ENCODE data around the gene HNRNPU.
"Not testable (repeated sequence)": the region's sequence is repeated elsewhere in the genome, so short reads cannot be mapped to it uniquely, and the experiment has no call there.

HNRNPU gene

GRCh38 chr1:244836135-244836521 lies 28.2 kb downstream of the HNRNPU start:
- Mint-ChIP-seq H3K27me3 (no peaks in the 10 kb centered on the region), H3K27ac (peak overlapping the region; percentile 96)

GRCh38 chr1:244835276-244836134 lies 28.8 kb downstream of the HNRNPU start, which contains the start of gene COX20:
Gene COX20, plus strand, starts transcription at chr1:244835658. Its CDS starts 57 bp downstream, at chr1:244835715.
- peak within 1 kb of the TSS; percentile 99 for H3K4me3 Mint-ChIP-seq
- H3K4me1 Mint-ChIP-seq = peaks cover 55% of the 10 kb centered on the region
- no peaks in the 10 kb centered on the region for H3K9me3 Mint-ChIP-seq
- peak within 1 kb of the TSS; percentile 96 for H3K27ac Mint-ChIP-seq
- H3K27me3 Mint-ChIP-seq = no peaks in the 10 kb centered on the region
- H3K36me3 Mint-ChIP-seq = peaks cover 30% of the 10 kb centered on the region
- ATAC-seq = peak; percentile 89

More at GRCh38 chr1:244836135-244836521, 28.2 kb downstream of the HNRNPU start:
- no peak for ATAC-seq
- Mint-ChIP-seq H3K9me3 (no peaks in the 10 kb centered on the region), H3K4me3 (peak overlapping the region; percentile 99), H3K36me3 (peaks cover 35% of the 10 kb centered on the region), H3K4me1 (peaks cover 61% of the 10 kb centered on the region)

GRCh38 chr1:244834543-244835275 lies 29.6 kb downstream of the HNRNPU start:
- H3K4me3 Mint-ChIP-seq = peak overlapping the region; percentile 99
- H3K27me3 Mint-ChIP-seq = no peaks in the 10 kb centered on the region
- peaks cover 29% of the 10 kb centered on the region for H3K36me3 Mint-ChIP-seq
- peak; percentile 91 for ATAC-seq
- peak overlapping the region; percentile 96 for H3K27ac Mint-ChIP-seq
- peaks cover 53% of the 10 kb centered on the region for H3K4me1 Mint-ChIP-seq
- H3K9me3 Mint-ChIP-seq = no peaks in the 10 kb centered on the region

- Mint-ChIP-seq H3K36me3 (peaks cover 22% of the 10 kb centered on the region), H3K9me3 (no peaks in the 10 kb centered on the region), H3K27me3 (no peaks in the 10 kb centered on the region), H3K27ac (peak overlapping the region; percentile 96), H3K4me3 (peak overlapping the region; percentile 99), H3K4me1 (peaks cover 45% of the 10 kb centered on the region)
- ATAC-seq = peak; percentile 9
Measured at GRCh38 chr1:244833734-244834542, 30.4 kb downstream of the HNRNPU start.

- Mint-ChIP-seq H3K27ac (peak overlapping the region; percentile 96), H3K36me3 (peaks cover 15% of the 10 kb centered on the region), H3K4me1 (peaks cover 38% of the 10 kb centered on the region), H3K4me3 (peak overlapping the region; percentile 5)
- not testable (repeated sequence) for H3K27me3 Mint-ChIP-seq, H3K9me3 Mint-ChIP-seq, ATAC-seq
Measured at GRCh38 chr1:244833260-244833659, 31.1 kb downstream of the HNRNPU start.

GRCh38 chr1:244830639-244831038 lies 33.7 kb downstream of the HNRNPU start:
- no peak overlapping the region for H3K4me3 Mint-ChIP-seq
- H3K27ac Mint-ChIP-seq = no peak overlapping the region
- H3K9me3 Mint-ChIP-seq = no peaks in the 10 kb centered on the region
- H3K27me3 Mint-ChIP-seq = no peaks in the 10 kb centered on the region
- peaks cover 14% of the 10 kb centered on the region for H3K4me1 Mint-ChIP-seq
- ATAC-seq = no peak
- peaks cover 7% of the 10 kb centered on the region for H3K36me3 Mint-ChIP-seq

- Mint-ChIP-seq H3K4me3 (no peak overlapping the region), H3K27me3 (no peaks in the 10 kb centered on the region), H3K9me3 (no peaks in the 10 kb centered on the region), H3K4me1 (peaks cover 6% of the 10 kb centered on the region), H3K27ac (no peak overlapping the region), H3K36me3 (peaks cover 7% of the 10 kb centered on the region)
- ATAC-seq = no peak
Measured at GRCh38 chr1:244826712-244827111, 37.6 kb downstream of the HNRNPU start.

GRCh38 chr1:244822878-244823277 lies 41.5 kb downstream of the HNRNPU start:
- H3K9me3 Mint-ChIP-seq = no peaks in the 10 kb centered on the region
- H3K36me3 Mint-ChIP-seq = no peaks in the 10 kb centered on the region
- H3K27ac Mint-ChIP-seq = no peak overlapping the region
- no peak overlapping the region for H3K4me3 Mint-ChIP-seq
- no peaks in the 10 kb centered on the region for H3K27me3 Mint-ChIP-seq
- ATAC-seq = no peak
- H3K4me1 Mint-ChIP-seq = peaks cover 4% of the 10 kb centered on the region

- Mint-ChIP-seq H3K36me3 (no peaks in the 10 kb centered on the region), H3K27me3 (no peaks in the 10 kb centered on the region), H3K9me3 (no peaks in the 10 kb centered on the region), H3K4me3 (no peak overlapping the region), H3K27ac (no peak overlapping the region), H3K4me1 (peaks cover 22% of the 10 kb centered on the region)
- no peak for ATAC-seq
Measured at GRCh38 chr1:244821134-244821533, 43.2 kb downstream of the HNRNPU start.

- no peak for ATAC-seq
- Mint-ChIP-seq H3K36me3 (no peaks in the 10 kb centered on the region), H3K27ac (no peak overlapping the region), H3K4me1 (peaks cover 32% of the 10 kb centered on the region), H3K9me3 (no peaks in the 10 kb centered on the region), H3K4me3 (no peak overlapping the region), H3K27me3 (no peaks in the 10 kb centered on the region)
Measured at GRCh38 chr1:244820131-244820530, 44.2 kb downstream of the HNRNPU start.

- Mint-ChIP-seq H3K36me3 (no peaks in the 10 kb centered on the region), H3K4me3 (peak overlapping the region; percentile 84), H3K27ac (peak overlapping the region; percentile 98), H3K4me1 (peaks cover 44% of the 10 kb centered on the region), H3K27me3 (no peaks in the 10 kb centered on the region), H3K9me3 (no peaks in the 10 kb centered on the region)
- ATAC-seq = no peak
Measured at GRCh38 chr1:244817415-244817894, 46.9 kb downstream of the HNRNPU start.

GRCh38 chr1:244815600-244816099 lies 48.7 kb downstream of the HNRNPU start:
- Mint-ChIP-seq H3K4me3 (peak overlapping the region; percentile 84), H3K27ac (peak overlapping the region; percentile 98), H3K36me3 (no peaks in the 10 kb centered on the region), H3K27me3 (no peaks in the 10 kb centered on the region), H3K4me1 (peaks cover 44% of the 10 kb centered on the region), H3K9me3 (no peaks in the 10 kb centered on the region)
- ATAC-seq = peak; percentile 69

GRCh38 chr1:244813327-244813726 lies 51.0 kb downstream of the HNRNPU start:
- no peak for ATAC-seq
- Mint-ChIP-seq H3K4me3 (no peak overlapping the region), H3K4me1 (peaks cover 44% of the 10 kb centered on the region), H3K27ac (peak overlapping the region; percentile 98), H3K27me3 (no peaks in the 10 kb centered on the region), H3K9me3 (no peaks in the 10 kb centered on the region), H3K36me3 (no peaks in the 10 kb centered on the region)

GRCh38 chr1:244810221-244810620 lies 54.1 kb downstream of the HNRNPU start:
- Mint-ChIP-seq H3K27me3 (no peaks in the 10 kb centered on the region), H3K9me3 (no peaks in the 10 kb centered on the region), H3K36me3 (no peaks in the 10 kb centered on the region), H3K4me1 (peaks cover 20% of the 10 kb centered on the region), H3K4me3 (no peak overlapping the region), H3K27ac (no peak overlapping the region)
- no peak for ATAC-seq

GRCh38 chr1:244807138-244807537 lies 57.2 kb downstream of the HNRNPU start:
- no peak overlapping the region for H3K4me3 Mint-ChIP-seq
- H3K9me3 Mint-ChIP-seq = no peaks in the 10 kb centered on the region
- H3K27ac Mint-ChIP-seq = no peak overlapping the region
- H3K36me3 Mint-ChIP-seq = no peaks in the 10 kb centered on the region
- peaks cover 6% of the 10 kb centered on the region for H3K4me1 Mint-ChIP-seq
- H3K27me3 Mint-ChIP-seq = no peaks in the 10 kb centered on the region
- ATAC-seq = no peak
